GM10266 (cell line): ENCODE data around the gene MARCKS.

Source experiments
- DNase-seq: peaks from one replicate; pipeline ENCODE4 v3.0.0; 2012; ENCODE audit errors: extremely low spot score
- CTCF ChIP-seq: IDR thresholded peaks from 2 replicates; pipeline ENCODE4 v1.5.1; 2012; ENCODE audit warnings: mild to moderate bottlenecking, low read depth; ENCODE audit not compliant: control insufficient read depth, insufficient read depth; ENCODE audit errors: missing control alignments

MARCKS gene, protein sequence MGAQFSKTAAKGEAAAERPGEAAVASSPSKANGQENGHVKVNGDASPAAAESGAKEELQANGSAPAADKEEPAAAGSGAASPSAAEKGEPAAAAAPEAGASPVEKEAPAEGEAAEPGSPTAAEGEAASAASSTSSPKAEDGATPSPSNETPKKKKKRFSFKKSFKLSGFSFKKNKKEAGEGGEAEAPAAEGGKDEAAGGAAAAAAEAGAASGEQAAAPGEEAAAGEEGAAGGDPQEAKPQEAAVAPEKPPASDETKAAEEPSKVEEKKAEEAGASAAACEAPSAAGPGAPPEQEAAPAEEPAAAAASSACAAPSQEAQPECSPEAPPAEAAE

DNA sequence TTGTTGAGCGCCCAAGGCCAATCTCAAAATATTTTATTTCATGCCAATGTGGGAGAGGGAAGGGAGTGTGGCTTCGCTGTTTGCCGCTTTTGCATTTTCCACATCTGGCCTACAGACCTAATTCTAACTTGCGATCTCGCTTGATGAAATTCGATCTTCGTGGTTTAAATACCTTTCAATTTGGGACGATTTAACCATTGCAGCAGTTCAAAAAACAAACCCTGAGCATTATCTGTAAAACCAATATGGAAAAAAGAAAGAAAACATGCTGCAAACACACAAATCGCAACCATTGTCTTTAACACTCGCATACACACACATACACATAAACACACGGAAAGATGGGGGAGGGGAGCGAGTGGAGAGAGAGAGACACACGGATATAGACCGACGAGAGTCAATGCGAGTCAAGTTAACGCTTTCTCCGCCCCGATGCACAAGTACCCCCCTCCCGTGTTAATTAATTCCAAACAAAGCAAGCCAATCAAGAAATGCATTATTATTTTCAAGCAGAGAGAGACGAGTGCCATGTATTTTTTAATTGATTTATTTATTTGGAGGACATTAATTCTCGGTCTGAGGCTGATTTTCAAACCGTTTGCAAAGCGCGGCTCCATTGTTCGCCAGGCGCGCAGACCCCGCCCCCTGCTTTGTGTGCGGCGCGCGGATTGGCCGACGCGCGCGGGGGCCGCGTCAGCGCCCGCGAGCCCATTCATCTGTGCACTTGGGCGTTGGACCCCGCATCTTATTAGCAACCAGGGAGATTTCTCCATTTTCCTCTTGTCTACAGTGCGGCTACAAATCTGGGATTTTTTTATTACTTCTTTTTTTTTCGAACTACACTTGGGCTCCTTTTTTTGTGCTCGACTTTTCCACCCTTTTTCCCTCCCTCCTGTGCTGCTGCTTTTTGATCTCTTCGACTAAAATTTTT, at the start of gene MARCKS:
MARCKS (plus strand) TSS at position 721 of the 931 bp plus-strand sequence. CDS start 401 bp downstream, outside the sequence.
- DNase-seq, result peak; percentile 91
- no peak for TF ChIP-seq CTCF

- DNase-seq, result peak; percentile 18
- no peak for TF ChIP-seq CTCF
These were observed 47.3 kb upstream of the MARCKS start for GRCh38 chr6:113809826-113810225.

DNA sequence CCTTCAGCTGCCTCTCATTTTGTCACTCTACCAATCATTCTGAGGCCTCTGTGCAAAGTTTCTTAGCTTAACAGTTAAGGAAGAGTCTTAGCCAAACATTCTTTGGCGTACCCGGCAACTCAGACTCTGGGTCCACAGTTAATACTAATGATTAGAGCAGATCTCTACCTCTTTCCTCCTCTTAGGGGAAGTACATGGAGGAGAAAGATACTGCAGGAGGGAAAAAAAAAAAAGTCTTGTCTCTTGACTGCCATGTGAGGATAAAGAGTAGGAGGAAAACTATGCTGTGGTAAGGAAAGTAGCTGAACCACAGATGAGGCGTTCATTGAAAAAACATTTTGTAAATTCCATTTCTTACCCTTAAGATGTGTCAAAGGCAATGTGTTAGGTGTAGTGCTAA, 44.0 kb upstream of the MARCKS start:
- DNase-seq, result no peak
- TF ChIP-seq CTCF, result no peak

GRCh38 chr6:113818578-113818977, 38.6 kb upstream of the MARCKS start:
- no peak for TF ChIP-seq CTCF
- no peak for DNase-seq

GRCh38 chr6:113819169-113819830, 37.8 kb upstream of the MARCKS start:
- no peak for DNase-seq
- TF ChIP-seq CTCF, result no peak

DNA sequence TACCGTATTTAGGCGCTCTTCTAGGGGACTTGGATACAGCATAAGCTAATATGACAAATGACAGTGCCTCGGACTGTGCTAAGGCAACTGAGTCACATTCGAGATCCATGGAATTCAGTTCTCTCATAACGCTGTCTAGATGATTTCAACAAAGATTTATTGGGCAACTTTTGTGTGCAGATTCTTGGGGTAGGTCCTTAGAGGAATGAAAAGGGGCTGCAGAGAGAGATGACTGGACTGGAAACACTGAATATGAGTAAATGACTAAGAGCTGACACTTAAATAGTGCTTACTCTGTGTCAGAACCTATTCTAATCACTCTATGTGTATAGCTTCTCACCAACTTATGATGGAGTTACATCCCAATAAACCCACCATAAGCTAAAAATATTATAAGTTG, 36.4 kb upstream of the MARCKS start:
- DNase-seq, result no peak
- no peak for TF ChIP-seq CTCF

DNA sequence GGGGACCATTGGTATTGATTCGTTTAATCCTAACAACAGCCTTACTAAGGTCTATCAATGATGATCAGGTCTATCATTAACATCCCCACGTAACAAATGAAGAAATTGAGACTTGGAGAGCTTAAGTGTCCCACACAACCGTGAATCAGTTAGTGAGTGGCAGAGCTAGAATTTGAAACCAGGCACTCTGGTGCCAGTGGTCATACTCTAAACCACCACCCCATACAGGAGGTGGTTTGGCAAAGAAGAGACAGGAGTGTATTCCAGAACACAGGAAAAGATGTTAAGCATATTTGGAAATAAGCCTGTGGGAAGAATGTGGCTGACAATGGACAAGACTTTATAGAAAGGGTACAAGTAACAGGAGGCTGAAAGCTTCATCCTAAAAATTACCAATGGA, 35.7 kb upstream of the MARCKS start:
- TF ChIP-seq CTCF, result no peak
- DNase-seq, result no peak
